HG03175 (cell line): ENCODE measurements around the gene MAN2A2.
"Not testable (repeated sequence)": the region's sequence is repeated elsewhere in the genome, so short reads cannot be mapped to it uniquely, and the experiment has no call there.

Experiments
- ATAC-seq: cut with Tn5 transposase; IDR thresholded peaks from one replicate; pipeline ENCODE4 v1.9.1; 2021; ENCODE audit warnings: mild to moderate bottlenecking, moderate library complexity; ENCODE audit not compliant: unreplicated experiment

MAN2A2 gene

GRCh38 chr15:90883526-90883975 is 19.6 kb upstream of the MAN2A2 start:
- no peak for ATAC-seq

GRCh38 chr15:90883976-90884718 is 19.0 kb upstream of the MAN2A2 start, which contains the start of gene FES:
Gene FES (plus strand): TSS chr15:90884504. CDS start chr15:90885046, 542 bp downstream.
- no peak for ATAC-seq

DNA sequence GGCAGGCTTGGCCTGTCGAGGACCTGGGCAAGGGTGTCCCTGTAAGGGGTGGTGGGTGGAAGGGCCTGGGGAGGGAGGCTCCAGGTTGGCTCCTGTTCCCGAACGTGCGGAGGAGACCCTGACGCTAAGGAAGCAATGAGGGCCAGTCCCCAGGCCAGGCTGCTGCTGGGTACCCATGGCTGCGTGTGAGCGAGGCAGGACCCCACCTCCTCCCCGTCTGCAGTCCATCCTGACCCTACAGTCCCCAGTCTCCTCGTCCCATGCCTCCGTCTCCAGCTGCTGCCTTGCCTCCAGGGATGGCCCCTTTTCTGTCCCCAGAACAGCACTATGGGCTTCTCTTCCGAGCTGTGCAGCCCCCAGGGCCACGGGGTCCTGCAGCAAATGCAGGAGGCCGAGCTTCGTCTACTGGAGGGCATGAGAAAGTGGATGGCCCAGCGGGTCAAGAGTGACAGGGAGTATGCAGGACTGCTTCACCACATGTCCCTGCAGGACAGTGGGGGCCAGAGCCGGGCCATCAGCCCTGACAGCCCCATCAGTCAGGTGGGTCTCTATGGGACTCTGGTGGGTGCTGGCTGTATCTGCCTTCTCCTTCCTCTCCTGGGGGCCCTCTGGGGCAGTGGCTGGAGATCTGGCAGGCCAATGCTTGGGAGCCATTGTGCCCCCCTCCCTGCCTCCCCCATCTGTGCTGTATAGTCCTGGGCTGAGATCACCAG is 18.2 kb upstream of the MAN2A2 start:
- ATAC-seq = no peak

- peak; percentile 54 for ATAC-seq
Observed at GRCh38 chr15:90885432-90886290, 17.4 kb upstream of the MAN2A2 start.

- no peak for ATAC-seq
Observed at GRCh38 chr15:90886291-90886614, 16.8 kb upstream of the MAN2A2 start.

- no peak for ATAC-seq
Observed at GRCh38 chr15:90887037-90887481, 16.0 kb upstream of the MAN2A2 start.

GRCh38 chr15:90889313-90889730 is 13.8 kb upstream of the MAN2A2 start:
- no peak for ATAC-seq

- ATAC-seq = no peak
Observed at GRCh38 chr15:90889736-90890456, 13.2 kb upstream of the MAN2A2 start.

GRCh38 chr15:90890839-90891238 is 12.3 kb upstream of the MAN2A2 start:
- ATAC-seq = no peak

GRCh38 chr15:90891346-90891949 is 11.7 kb upstream of the MAN2A2 start:
- no peak for ATAC-seq

GRCh38 chr15:90892023-90892422 is 11.1 kb upstream of the MAN2A2 start:
- ATAC-seq = no peak

- ATAC-seq = no peak
Observed at GRCh38 chr15:90892498-90893174, 10.5 kb upstream of the MAN2A2 start.

DNA sequence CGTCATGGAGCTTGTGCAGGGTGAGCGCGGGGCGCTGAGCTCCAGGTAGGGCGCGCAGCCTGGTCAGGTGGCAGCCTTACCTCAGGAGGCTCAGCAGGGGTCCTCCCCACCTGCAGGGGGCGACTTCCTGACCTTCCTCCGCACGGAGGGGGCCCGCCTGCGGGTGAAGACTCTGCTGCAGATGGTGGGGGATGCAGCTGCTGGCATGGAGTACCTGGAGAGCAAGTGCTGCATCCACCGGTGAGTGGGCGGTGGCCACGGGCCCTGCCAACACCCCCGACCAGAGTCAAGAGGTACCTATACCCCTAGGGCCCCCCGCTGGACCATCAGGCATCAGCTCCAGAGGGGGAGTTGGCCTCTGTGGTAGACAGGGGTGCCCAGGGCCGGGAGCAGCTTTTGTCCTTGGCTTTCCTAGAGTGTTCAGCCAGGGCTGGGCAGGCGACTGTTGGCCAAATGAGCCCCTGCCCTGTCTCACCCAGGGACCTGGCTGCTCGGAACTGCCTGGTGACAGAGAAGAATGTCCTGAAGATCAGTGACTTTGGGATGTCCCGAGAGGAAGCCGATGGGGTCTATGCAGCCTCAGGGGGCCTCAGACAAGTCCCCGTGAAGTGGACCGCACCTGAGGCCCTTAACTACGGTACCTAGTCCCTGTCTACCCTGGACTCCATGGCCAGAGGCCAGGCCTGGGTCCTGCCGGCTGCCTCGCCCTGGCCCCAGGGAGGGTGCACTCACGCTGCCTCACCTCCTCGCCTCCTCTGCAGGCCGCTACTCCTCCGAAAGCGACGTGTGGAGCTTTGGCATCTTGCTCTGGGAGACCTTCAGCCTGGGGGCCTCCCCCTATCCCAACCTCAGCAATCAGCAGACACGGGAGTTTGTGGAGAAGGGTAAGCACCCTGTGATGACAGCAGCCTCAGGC is 9.7 kb upstream of the MAN2A2 start:
- no peak for ATAC-seq

DNA sequence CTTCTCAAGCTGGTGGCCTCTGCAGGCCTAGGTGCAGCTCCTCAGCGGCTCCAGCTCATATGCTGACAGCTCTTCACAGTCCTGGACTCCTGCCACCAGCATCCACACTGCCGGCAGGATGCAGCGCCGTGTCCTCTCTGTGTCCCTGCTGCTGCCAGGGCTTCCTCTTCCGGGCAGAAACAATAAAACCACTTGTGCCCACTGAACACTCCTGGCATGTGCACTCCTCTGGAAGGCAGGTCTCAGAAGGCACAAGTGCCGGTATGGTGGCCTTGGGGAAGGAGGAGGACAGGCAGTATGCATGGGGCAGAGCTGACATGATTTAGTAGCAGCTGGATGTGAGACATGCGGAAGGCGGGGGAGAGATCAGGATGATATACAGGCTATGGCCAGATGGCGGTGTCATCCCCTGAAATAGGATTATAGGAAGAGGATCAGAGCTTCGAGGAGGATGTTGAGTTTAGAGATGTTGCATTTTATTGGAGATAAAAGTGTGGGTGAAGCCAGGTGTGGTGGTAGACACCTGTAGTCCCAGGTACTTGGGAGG is 7.5 kb upstream of the MAN2A2 start:
- ATAC-seq = no peak

- ATAC-seq = not testable (repeated sequence)
Observed at GRCh38 chr15:90897131-90897655, 5.9 kb upstream of the MAN2A2 start.

DNA sequence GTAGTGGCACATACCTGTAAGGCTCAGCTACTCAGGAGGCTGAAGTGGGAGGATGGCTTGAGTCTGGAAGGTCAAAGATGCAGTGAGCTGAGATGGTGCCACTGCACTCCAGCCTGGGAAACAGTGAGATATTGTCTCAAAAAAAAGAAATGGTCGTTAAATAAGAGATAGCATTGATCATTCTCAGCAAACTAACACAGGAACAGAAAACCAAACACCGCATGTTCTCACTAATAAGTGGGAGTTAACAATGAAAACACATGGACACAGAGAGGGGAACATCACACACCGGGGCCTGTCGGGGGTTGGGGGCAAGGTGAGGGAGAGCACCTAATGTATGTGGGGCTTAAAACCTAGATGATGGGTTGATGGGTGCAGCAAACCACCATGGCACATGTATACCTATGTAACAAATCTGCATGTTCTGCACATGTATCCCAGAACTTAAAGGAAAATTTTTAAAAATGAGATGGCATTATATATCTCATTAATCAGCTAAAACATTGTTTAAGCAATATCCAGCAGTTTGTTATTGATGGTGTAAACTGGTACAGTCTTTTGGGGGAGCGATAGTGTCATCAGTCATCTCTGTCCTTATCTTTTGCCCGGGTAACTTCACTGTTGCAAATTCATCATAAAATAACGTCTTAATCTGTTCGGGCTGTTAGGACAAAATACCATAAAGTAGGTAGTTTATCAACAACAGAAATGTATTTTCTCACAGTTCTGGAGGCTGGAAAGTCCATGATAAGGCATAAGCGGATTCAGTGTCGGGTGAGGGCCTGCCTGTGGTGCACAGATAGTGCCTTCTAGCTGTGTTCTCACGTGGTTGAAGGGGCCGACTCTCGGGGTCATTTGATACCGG is 1.7 kb upstream of the MAN2A2 start:
- no peak for ATAC-seq
